ENCODE results near the gene DHX34. TPM values are rescaled to one million over a fixed set of nuclear protein-coding genes. Genes with fewer than 3 reads are reported as not detected.
"Not testable (repeated sequence)": the region's sequence is repeated elsewhere in the genome, so short reads cannot be mapped to it uniquely, and the experiment has no call there.

Gene DHX34
- total and polyA plus RNA-seq, 8 donors: 9.4 to 18.2 (median 14.9) TPM

DNA sequence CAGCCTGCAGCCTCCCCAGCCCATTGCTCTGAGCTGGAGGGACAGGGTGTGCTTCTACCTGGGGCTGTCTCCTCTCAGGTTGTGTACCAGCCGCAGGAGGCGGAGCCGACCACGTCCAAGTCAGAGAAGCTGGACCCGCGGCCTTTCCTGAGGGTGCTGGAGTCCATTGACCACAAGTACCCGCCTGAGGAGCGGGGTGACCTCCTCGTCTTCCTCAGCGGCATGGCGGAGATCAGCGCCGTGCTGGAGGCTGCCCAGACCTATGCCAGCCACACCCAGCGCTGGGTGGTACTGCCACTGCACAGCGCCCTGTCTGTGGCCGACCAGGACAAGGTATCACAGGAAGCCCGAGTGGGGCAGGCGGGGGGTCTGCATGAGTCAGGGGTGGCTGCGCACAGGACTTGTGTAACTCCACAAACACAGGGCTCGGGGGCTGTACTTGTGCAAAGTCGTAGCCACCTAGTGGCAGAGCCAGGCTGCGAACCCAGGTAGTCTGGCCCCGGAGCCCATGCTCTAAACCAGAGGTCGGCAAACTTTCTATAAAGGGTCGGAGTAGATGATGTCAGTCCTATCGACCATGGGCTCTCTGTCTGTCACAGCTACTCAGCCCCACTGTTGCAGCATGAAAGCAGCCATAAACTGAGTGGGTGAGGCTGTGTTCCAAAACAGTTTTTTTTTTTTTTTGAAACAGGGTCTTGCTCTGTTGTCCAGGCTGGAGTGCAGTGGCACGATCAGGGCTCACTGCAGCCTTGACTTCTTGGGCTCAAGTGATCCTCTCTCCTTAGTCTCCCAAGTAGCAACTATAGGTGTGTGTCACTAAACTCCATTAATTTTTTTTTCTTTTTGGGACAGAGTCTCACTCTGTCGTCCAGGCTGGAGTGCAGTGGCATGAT is 8.9 kb downstream of the DHX34 start:
- ATAC-seq: no peak
- no peaks in the 10 kb centered on the region for H3K27me3 ChIP-seq
- TF ChIP-seq CTCF (IDR thresholded peaks at IDR 0.05): no peak
- peaks cover 0 to 6% of the 10 kb centered on the region in 2 donors for H3K4me1 ChIP-seq
- no peaks in the 10 kb centered on the region for H3K9me3 ChIP-seq
- intact Hi-C loops (cut with DNase I): no loop called here
- peaks cover 0 to 100% of the 10 kb centered on the region in 2 donors for H3K36me3 ChIP-seq
- no peak overlapping the region for H3K4me3 ChIP-seq
- H3K27ac ChIP-seq: no peak overlapping the region
- no peak for DNase-seq

GRCh38 chr19:47358936-47359335 is 9.8 kb downstream of the DHX34 start:
- Histone ChIP-seq H3K4me1 (peaks cover 0 to 15% of the 10 kb centered on the region in 2 donors), H3K36me3 (peaks cover 0 to 100% of the 10 kb centered on the region in 2 donors), H3K4me3 (no peak overlapping the region), H3K27ac (no peak overlapping the region), H3K27me3 (no peaks in the 10 kb centered on the region), H3K9me3 (no peaks in the 10 kb centered on the region)
- peak in 1 of 4 donors; percentile 27 for DNase-seq
- no peak for TF ChIP-seq CTCF (IDR thresholded peaks at IDR 0.05)
- ATAC-seq: no peak
- intact Hi-C loops (cut with DNase I): no loop called here

DNA sequence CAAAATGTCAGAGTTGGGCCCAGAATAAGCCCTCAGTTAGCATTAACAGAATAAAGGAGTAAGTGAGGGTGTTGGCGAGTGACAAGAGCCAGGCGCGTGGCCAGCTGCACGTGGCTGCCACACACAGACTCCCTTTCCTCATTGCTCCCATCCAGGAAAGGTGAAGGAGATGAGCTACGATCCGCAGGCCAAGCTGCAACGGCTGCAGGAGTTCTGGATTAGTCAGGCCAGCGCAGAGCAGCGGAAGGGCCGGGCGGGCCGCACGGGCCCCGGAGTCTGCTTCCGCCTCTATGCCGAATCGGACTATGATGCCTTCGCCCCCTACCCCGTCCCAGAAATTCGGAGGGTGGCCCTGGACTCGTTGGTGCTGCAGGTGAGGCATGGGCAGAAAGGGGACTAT is 13.2 kb downstream of the DHX34 start:
- Histone ChIP-seq H3K27me3 (no peaks in the 10 kb centered on the region), H3K4me3 (no peak overlapping the region), H3K4me1 (peaks cover 0 to 27% of the 10 kb centered on the region in 2 donors), H3K36me3 (peaks cover 0 to 100% of the 10 kb centered on the region in 2 donors), H3K9me3 (no peaks in the 10 kb centered on the region), H3K27ac (no peak overlapping the region)
- intact Hi-C loops (cut with DNase I): no loop called here
- DNase-seq (no peak), ATAC-seq (no peak)
- TF ChIP-seq CTCF (IDR thresholded peaks at IDR 0.05): no peak

GRCh38 chr19:47363758-47364531 is 14.8 kb downstream of the DHX34 start:
- no peaks in the 10 kb centered on the region for H3K27me3 ChIP-seq
- no peak for TF ChIP-seq CTCF (IDR thresholded peaks at IDR 0.05)
- H3K36me3 ChIP-seq: peaks cover 0 to 97% of the 10 kb centered on the region in 2 donors
- H3K27ac ChIP-seq: peak overlapping the region in 1 of 2 donors; percentile 82
- H3K4me1 ChIP-seq: peaks cover 0 to 31% of the 10 kb centered on the region in 2 donors
- no peak for DNase-seq
- no peaks in the 10 kb centered on the region for H3K9me3 ChIP-seq
- peak; percentile 54 for ATAC-seq
- no peak overlapping the region for H3K4me3 ChIP-seq
- intact Hi-C loops (cut with DNase I): no loop called here

DNA sequence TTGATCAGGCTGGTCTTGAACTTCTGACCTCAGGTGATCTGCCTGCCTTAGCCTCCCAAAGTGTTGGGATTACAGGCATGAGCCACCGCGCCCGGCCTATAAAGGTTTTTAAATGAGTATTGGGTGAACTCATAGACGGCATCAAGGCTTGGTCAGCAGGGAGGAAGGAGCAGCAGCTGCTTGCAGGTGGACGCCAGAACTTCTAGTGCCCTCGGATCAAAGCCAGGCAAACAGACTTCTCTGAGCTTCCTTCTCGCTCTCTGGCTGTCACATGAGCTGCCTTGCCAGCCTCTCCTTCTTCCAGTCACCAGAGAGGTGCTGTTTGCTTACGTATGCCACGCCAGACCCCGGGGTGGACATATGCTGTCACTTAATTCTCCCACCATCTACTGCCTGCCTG is 16.3 kb downstream of the DHX34 start:
- Histone ChIP-seq H3K36me3 (peaks cover 0 to 97% of the 10 kb centered on the region in 2 donors), H3K4me1 (peaks cover 0 to 46% of the 10 kb centered on the region in 2 donors)
- H3K9me3 ChIP-seq; H3K4me3 ChIP-seq; H3K27ac ChIP-seq; H3K27me3 ChIP-seq; ATAC-seq; intact Hi-C loops (cut with DNase I): not testable (repeated sequence)
- DNase-seq: peak in 1 of 4 donors; percentile 19

Data from left lung (tissue), 10 donors.